T1000 (cell line): Measurements from ENCODE around the gene PLVAP.

Experiments
- DNase-seq: peaks from one replicate; lab custom pipeline; 2025; ENCODE audit warnings: mixed read lengths; lab: John Stamatoyannopoulos, UW

Gene PLVAP, protein sequence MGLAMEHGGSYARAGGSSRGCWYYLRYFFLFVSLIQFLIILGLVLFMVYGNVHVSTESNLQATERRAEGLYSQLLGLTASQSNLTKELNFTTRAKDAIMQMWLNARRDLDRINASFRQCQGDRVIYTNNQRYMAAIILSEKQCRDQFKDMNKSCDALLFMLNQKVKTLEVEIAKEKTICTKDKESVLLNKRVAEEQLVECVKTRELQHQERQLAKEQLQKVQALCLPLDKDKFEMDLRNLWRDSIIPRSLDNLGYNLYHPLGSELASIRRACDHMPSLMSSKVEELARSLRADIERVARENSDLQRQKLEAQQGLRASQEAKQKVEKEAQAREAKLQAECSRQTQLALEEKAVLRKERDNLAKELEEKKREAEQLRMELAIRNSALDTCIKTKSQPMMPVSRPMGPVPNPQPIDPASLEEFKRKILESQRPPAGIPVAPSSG

DNA sequence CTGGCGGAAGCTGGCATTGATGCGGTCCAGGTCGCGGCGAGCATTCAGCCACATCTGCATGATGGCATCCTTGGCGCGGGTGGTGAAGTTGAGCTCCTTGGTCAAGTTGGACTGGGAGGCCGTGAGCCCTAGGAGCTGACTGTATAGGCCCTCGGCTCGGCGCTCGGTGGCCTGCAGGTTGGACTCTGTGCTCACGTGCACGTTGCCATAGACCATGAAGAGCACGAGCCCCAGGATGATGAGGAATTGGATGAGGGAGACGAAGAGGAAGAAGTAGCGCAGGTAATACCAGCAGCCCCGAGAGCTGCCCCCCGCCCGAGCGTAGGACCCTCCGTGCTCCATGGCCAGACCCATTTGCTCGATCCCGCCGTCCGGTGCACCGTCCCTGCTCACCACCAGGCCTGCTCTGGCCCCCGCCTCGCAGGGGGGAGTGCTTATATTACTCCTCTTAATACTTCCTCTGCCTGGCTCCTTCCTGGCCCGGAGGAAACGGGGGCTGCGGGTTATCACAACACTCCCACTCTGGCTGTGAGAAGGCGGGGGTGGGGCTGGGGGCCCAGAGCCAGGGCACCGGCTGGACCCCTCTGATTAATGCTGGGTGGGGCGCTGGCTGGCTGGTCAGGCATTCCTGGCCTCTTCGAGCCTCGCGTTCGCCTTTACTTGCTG, at the start of gene PLVAP:
Gene PLVAP (minus strand): TSS at position 408 of the 666 bp plus-strand sequence. CDS start 54 bp downstream, at position 354.
- DNase-seq: no peak

DNA sequence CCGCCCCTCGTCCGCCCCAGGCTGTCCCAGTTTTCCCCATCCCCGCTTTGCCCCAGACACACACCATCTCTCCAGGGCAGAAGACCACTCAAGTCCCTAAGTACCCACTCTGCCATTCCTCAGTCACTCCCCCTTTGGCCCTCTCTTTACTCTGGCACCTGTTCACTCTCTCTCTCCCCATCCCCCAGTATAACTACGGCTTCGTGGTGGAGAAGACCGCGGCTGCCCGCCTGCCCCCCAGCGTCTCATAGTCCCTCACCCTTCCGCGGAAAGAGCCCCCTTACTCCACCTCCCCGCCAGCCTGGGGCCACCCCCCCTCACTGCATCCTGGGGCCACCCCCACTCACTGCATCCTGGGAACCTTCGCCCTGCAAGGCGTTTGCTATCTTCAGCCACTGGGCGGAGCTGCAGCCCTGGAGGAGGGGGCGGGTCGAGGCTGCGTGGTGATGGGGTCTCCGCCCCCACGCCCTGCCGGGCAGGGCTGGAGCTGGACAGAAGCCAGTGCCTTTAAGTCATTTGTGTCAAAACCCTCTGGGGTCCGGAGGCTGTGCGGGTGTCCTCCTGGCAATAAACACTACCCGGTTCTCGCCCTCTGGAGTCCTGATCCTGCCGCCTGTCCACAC, 47.7 kb upstream of the PLVAP start:
- no peak for DNase-seq

DNA sequence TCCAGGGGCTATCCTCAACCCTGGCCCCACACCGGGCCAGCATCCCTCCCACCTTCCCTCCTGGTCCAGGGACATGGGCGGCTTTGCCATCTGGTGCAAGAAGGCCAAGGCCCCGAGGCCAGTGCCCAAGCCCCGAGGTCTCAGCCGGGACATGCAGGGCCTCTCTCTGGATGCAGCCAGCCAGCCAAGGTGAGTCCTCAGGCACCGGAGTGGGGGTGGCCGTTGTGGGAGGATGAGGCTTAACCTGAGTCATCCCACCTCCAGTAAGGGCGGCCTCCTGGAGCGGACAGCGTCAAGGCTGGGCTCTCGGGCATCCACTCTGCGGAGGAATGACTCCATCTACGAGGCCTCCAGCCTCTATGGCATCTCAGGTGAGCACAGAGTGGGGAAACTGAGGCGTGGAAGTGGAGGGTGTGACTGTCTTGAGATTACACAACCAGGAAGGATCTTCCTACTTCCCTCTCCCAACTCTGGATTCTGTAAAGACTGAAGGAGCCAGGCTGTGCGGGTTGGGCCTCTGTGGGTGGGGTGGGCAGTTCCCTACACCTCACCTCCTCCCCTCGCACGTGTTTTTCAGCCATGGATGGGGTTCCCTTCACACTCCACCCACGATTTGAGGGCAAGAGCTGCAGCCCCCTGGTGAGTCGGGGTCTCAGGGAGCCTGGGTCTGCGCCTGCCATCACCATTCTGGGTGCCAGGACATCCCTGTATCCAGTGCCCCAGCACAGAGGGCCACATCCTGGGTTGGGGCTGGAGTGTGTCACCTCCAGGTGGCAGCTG, 46.5 kb upstream of the PLVAP start:
- DNase-seq: no peak

DNA sequence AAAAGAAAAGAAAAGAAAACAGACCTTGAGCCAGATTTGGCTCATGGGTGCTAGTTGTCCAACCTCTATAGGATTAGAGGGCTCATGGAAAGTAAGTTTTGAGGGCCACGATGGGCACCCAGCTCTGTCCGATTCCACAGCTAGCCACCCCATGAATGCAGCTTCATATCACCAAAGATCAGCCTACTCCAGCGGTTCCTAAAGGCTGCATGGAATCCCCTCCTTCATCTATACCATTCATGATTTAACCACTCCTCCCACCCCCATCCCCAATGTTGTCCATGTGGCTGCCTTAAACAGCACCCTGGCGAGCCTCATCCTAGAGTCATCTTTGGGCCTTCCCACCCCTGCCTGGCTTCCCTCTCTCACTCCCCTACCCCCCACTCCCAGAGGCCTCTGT, 44.8 kb upstream of the PLVAP start:
- DNase-seq: no peak

DNA sequence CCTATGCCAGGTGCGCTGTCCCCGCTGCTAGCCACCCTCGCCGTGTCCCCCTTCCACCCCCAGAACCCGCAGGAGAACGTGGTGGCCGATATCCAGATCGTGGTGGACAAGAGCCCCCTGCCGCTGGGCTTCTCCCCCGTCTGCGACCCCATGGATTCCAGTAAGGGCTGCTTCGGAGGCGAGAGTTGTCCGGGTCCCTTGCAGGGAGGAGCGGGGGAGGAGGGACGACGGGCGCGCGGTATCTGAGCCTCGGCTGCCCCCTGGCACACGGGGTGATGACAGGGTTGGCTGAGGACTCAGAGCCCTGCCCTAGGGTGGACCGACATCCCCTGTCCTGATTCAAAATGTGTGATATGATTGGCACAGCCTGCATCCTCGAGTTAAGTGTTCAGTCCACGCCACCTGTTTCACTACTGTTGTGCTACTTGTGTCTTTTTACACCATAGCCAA, 43.4 kb upstream of the PLVAP start:
- DNase-seq: no peak

DNA sequence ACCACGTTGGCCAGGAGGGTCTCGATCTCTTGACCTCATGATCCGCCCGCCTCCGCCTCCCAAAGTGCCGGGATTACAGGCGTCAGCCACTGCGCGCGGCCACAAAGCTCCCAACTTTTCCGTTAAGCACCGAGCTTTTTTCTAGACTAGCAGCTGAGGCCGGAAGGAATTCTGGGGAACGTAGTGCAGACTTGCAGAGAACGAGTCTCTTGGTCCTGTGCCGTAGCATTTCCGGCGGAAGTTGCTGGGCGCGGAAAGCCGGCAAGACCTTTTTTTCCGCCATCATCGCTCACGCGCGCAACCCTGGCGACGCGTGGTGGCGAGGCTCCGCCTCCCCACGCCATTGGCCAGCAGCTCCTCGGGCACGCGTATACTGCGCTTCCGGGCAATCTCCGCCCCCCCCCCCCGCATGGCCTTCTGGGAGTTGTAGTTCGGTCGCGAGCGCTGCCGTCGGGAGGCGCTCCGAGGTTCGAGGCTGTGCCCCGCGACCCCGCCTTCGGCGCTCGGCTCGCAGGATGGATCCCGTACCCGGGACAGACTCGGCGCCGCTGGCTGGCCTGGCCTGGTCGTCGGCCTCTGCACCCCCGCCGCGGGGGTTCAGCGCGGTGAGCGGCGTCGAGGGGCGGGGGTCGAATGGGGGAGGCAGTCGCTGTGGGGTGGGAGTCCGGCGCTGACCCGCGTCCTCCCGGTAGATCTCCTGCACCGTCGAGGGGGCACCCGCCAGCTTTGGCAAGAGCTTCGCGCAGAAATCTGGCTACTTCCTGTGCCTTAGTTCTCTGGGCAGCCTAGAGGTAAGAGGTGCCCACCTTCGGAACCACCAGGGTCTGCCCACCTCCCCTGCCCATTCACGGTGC, 42.7 kb upstream of the PLVAP start, which contains the start of gene MVB12A:
Gene MVB12A (plus strand): TSS at position 427 of the 854 bp plus-strand sequence. CDS start 89 bp downstream, at position 516.
- peak; percentile 94 for DNase-seq

DNA sequence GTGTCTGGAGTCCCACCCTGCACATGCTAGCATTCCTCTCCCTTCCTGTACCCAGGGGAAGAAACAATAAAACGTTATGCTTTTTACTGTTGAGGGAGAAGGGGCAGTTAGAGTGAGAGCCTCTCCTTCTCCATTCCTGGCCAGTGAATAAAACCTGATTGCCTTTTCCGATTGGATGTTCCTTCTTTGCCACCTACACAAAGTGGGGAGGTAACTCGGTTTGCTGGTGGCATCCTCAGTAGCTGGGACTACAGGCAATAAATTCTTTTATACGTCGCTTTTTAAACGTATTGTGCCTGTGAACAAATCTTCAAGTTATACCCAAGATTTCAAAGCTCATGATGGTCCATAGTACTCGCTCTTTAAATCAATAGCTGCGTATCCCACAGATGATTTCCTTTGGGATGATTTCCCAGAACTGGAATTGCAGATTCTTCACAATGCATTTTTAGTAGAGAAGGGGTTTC, 42.0 kb upstream of the PLVAP start:
- no peak for DNase-seq

DNA sequence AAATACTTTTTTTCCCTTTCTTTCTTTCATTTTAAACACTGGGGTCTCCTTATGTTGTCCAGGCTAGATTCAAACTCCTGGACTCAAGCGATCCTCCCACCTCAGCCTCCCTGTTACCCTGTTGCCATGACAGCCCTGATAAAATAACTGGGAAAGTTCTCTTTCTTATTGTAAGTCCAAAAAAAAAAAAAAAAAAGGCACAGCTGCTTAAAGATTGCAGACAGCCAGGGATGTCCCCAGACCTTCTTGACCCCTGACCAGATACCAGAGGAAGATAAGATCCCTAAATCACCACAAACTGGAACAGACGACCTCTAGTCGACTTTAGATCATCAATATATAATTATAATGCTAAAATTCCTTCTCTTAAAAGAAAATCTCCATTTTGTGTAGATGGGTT, 41.6 kb upstream of the PLVAP start:
- no peak for DNase-seq

DNA sequence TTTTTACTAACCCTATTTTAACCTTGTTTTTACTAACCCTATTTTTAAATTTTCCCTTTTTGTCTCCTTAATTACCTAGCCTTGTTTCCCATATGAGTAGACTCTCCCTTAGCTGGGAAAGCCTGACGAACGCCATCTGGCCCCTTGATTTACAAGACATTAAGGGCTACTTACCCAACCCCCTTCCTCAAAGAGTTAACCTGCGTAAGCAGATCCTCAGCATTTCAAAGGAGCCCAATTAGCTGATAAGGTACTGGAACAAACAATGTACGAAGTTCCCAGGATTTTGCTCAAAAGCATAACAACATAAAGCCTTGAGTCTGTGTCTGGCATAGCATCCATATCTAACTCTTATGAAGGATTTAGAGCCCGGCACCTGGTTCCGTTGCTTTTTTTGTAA, 38.0 kb upstream of the PLVAP start:
- DNase-seq: no peak

DNA sequence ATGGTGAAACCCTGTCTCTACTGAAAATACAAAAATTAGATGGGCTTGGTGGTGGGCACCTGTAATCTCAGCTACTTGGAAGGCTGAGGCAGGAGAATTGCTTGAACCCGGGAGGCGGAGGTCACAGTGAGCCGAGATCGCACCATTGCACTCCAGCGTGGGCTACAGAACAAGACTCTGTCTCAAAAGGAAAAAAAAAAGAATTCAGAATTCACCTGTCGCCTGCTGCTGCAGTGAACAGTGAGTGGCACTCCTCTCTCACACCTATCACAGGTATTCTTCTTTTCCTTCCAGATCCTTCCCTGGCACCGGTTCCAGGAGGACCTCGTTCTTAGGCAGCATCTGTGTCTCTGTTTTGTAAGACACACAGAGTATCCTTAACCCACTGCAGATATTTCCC, 37.0 kb upstream of the PLVAP start:
- DNase-seq: no peak

DNA sequence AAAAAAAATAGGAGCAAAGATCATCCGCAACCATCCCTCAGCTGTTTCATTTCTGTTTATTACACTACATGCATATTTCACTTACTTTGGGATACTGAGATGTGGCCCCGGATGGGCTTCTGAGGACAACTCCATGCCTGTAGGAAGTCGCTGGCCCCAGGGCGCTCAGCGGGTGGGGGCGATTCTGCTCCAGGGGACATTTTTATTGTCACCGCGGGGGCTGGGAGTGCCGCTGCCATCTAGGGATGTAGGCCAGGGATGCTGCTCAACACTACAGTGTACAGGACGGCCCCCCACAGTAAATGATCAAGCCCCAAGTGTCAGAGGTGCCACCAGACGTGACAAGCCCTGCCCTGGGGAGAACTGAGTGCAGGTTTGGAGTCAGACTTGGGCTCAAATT, 34.7 kb upstream of the PLVAP start:
- no peak for DNase-seq

DNA sequence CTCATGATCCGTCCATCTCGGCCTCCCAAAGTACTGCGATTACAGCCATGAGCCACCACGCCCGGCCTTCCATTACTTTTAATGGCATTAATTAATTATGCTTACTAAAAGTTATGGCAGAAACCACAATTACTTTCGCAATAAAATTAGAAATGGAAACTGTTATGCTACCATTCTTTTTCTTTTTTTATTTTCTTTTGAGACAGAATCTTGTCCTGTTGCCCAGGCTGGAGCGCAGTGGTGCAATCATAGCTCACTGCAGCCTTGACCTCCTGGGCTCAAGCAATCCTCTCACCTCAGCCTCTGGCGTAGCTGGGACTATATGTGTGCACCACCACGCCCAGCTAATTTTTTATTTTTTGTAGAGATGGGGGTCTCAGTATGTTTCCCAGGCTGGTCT, 32.8 kb upstream of the PLVAP start:
- no peak for DNase-seq

DNA sequence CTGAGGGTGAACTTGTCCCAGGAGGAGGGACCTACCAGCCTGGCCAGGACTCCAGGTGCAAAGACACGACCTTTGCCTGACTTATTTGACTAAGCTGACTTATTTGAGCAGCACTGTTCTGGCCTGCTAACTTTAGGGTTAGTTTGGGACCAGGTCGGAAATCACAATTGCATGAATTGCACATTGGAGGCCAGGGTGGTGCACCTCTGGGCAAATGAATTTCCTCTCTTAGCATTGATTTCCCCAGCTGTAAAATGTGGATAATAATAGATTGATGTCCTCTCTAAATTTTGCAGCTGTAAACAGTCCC, 29.7 kb upstream of the PLVAP start:
- DNase-seq: no peak

DNA sequence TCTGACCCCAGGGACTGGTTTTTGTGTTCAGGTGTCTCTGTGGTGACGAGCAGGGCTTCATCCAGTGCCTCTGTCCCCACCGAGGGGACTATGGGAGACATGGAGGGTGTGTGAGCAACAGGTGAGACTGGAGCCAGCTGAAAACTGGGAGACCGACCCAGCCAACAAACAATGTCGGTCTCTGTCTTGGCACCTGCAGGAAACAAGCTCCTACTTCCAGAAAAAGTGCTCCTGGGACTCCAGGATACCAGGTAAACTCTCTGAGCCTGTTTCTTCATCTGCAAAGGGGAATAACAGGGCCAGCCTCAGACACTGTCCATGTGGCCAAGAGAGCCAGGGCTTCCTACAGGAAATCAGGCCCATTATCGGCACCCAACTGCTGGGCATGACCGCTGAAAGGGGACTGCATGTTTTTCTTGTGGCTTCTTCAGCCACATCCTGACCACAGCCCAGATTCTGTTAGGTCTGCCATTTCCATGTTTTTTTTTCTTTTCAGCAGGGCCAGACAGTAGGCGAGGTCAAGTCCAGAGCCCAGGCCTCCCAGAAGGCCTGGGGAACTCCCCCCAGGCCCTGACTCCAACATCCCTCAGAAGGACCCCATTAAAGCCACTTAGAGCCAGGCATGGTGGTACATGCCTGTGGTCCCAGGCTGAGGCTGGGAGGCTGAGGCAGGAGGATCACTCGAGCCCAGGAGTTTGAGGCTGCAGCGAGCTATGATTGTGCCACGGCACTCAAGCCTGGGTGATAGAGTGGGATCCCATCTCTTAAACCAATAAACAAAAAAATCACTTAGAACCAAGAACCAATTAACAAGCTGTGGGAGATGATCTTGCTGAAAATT, 29.1 kb upstream of the PLVAP start:
- DNase-seq: no peak

DNA sequence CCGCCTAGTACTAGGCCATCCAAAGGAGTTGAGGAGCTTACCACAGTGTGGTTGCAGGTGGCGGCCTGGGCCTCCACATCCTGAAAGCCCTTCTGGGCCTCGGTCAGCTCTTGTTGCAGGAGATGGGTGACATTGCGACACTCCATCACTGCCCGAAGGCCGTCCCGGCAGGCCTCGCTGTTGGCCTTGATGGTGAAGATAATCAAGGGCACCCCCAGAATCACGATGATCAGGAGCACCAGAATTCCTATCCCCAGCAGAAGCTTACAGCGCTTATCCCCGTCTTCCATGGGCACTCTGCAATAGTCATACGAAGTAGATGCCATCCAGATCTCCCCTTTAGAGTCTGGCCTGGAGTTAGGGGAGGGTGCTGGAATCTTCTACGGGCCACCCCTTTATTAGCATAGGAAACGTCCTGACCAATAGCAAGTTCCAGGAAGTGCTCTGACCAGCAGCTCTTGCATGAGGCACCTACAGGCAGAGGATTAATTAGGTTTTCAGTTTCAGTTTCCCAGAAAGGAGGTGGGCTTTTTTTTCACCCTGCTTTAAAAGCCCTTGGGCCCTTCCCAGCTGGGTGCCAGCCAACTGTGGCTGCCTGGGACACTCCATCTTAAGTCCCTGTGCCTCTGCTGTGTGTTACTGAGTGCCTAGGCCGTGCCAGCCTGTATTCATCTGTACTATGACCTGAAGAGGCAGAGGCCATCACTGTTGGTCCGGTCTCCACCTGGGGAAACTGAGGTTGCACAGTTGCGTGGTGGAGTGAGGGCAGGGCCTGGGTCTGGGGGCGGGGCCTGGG, 28.3 kb upstream of the PLVAP start, which contains the start of gene BST2:
Gene BST2 (minus strand): TSS at position 381 of the 796 bp plus-strand sequence. CDS start 55 bp downstream, at position 326.
- DNase-seq: no peak

DNA sequence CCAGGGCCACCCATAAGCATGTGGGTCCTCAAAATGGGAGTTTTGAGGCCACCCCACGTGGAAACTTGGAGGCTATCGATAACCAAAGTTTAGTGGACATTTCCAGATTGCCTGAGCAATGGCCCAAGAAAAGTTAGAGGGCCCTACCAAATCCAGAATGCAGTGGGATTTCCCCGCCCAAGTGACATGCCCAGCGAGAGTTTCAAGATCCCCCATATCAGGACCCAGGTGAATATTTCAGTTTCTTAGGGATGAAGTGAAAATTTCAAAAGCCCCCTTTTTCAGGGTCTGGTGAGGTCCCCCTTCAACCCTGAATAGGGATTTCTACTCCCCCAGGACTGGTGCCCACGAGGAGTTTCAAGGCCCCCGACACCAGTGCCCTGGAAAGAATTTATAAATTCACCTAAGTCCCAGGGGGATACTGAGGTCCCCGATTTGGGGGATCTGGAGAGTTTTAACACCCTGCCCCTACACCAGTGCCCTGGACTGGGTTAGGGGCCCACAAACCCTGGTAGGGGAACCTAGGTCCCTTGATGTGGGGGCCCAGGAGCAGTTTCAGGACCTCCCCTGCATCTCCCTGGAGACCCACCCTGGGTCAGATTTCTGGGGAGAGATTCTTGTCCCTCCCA, 27.6 kb upstream of the PLVAP start:
- DNase-seq: no peak

DNA sequence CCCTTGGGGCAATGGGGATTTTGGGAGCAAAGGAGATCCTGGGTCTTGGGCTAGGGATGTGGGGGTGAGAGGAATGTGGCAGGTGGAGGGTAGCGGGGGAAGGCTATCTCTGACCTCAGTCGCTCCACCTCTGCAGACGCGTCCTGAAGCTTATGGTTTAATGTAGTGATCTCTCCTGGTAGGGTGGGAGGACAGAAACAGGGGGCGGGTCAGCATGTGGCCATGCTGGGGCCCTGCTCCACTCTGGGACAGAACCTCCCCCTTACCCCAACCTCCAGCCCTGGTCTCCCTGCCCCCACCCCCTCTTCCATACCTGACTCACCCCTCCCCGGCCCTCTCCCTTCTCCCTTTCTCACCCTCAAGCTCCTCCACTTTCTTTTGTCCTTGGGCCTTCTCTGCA, 26.9 kb upstream of the PLVAP start:
- no peak for DNase-seq

DNA sequence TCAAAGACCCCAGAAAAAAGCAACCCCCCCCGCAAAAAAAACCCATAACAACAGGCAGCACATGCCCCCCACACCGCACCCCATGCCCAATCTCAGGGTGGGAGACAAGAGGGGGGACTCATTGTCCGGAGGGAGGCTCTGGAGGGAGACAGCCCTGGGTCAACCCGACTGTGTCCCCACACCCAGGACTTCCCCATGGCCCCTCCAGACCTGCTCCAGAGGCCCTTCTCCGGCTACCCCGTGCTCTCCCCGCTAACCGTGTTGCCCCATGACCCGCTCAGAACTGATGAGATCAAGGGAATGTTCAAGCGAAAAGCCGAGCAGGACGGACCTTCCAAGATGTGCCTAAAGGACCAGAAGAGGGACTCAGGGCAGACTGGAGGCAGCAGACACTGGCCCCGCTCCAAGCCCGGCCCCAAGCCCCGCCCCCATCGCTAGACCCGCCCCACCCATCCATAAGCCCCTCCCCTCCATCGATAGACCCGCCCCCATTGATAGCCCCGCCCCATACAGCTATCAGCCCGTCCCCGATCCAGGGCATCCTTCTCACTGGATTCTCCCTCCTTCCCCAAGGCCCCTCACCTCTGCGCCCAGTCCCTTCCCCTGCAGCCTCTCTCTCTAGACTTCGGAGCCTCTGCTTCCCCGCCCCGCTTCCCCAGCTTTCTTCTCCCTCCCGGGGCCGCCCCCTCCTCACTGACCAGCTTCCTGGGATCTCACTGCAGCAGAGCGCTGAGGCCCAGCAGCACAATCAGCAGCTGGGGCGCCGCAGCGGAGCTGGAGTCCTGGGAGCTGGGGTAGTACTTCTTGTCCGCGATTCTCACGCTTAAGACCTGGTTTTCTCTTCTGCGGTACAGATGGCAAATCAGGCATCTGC, 26.1 kb upstream of the PLVAP start:
- DNase-seq: no peak
